Effector memory CD4-positive, alpha-beta T cell (primary cell): ENCODE results near the gene NIPA2.

Source experiments
- DNase-seq, 3 donors: peaks; one replicate each; pipeline ENCODE4 v3.0.0-alpha.2; 2020
- H3K27ac ChIP-seq: 2 replicates; pipeline ENCODE4 v1.7.0; 2013; ENCODE audit warnings: mild to moderate bottlenecking, low read length, moderate library complexity; ENCODE audit not compliant: insufficient read depth, poor library complexity, severe bottlenecking
- H3K27me3 ChIP-seq: replicated peaks from 2 replicates; pipeline ENCODE4 v1.7.0; 2013; ENCODE audit warnings: mild to moderate bottlenecking, low read length; ENCODE audit not compliant: insufficient read depth, control insufficient read depth, poor library complexity, severe bottlenecking
- H3K36me3 ChIP-seq: 2 replicates; pipeline ENCODE4 v1.7.0; 2013; ENCODE audit warnings: mild to moderate bottlenecking, low read length, moderate library complexity; ENCODE audit not compliant: control insufficient read depth, insufficient read depth
- H3K4me1 ChIP-seq: 2 replicates; pipeline ENCODE4 v1.7.0; 2013; ENCODE audit warnings: low read length, mild to moderate bottlenecking; ENCODE audit not compliant: control insufficient read depth, insufficient read depth, poor library complexity, severe bottlenecking
- H3K4me3 ChIP-seq: 2 replicates; pipeline ENCODE4 v1.7.0; 2013; ENCODE audit warnings: low read length, low read depth, mild to moderate bottlenecking; ENCODE audit not compliant: insufficient read depth, poor library complexity, severe bottlenecking
- H3K9me3 ChIP-seq: 2 replicates; pipeline ENCODE4 v1.7.0; 2013; ENCODE audit warnings: mild to moderate bottlenecking, low read length, moderate library complexity; ENCODE audit not compliant: control insufficient read depth

Gene NIPA2

GRCh38 chr15:22808240-22808639 is 30.2 kb upstream of the NIPA2 start:
- Histone ChIP-seq H3K9me3 (no peaks in the 10 kb centered on the region), H3K36me3 (peaks cover 5% of the 10 kb centered on the region)
- no peak for DNase-seq

GRCh38 chr15:22808761-22809280 is 29.6 kb upstream of the NIPA2 start:
- H3K9me3 ChIP-seq: no peaks in the 10 kb centered on the region
- H3K4me3 ChIP-seq: no peak overlapping the region
- no peaks in the 10 kb centered on the region for H3K4me1 ChIP-seq
- no peak for DNase-seq
- peaks cover 5% of the 10 kb centered on the region for H3K36me3 ChIP-seq
- H3K27ac ChIP-seq: no peak overlapping the region
- no peaks in the 10 kb centered on the region for H3K27me3 ChIP-seq

More at GRCh38 chr15:22808240-22808639, 30.2 kb upstream of the NIPA2 start:
- Histone ChIP-seq H3K27me3 (no peaks in the 10 kb centered on the region), H3K4me3 (no peak overlapping the region), H3K27ac (no peak overlapping the region), H3K4me1 (no peaks in the 10 kb centered on the region)

- H3K9me3 ChIP-seq: no peaks in the 10 kb centered on the region
- no peaks in the 10 kb centered on the region for H3K27me3 ChIP-seq
- no peak for DNase-seq
- peaks cover 5% of the 10 kb centered on the region for H3K36me3 ChIP-seq
- H3K4me1 ChIP-seq: no peaks in the 10 kb centered on the region
- H3K4me3 ChIP-seq: no peak overlapping the region
- no peak overlapping the region for H3K27ac ChIP-seq
Observed at GRCh38 chr15:22810033-22810852, 28.2 kb upstream of the NIPA2 start.

GRCh38 chr15:22810853-22811338 is 27.6 kb upstream of the NIPA2 start:
- Histone ChIP-seq H3K4me3 (no peak overlapping the region), H3K27ac (no peak overlapping the region), H3K36me3 (peaks cover 5% of the 10 kb centered on the region), H3K9me3 (no peaks in the 10 kb centered on the region), H3K27me3 (no peaks in the 10 kb centered on the region), H3K4me1 (no peaks in the 10 kb centered on the region)
- no peak for DNase-seq

GRCh38 chr15:22811640-22812039 is 26.8 kb upstream of the NIPA2 start:
- no peak for DNase-seq
- Histone ChIP-seq H3K36me3 (peaks cover 5% of the 10 kb centered on the region), H3K4me1 (no peaks in the 10 kb centered on the region), H3K9me3 (no peaks in the 10 kb centered on the region), H3K27me3 (no peaks in the 10 kb centered on the region), H3K27ac (no peak overlapping the region), H3K4me3 (no peak overlapping the region)

- H3K4me1 ChIP-seq: no peaks in the 10 kb centered on the region
- H3K27ac ChIP-seq: no peak overlapping the region
- peaks cover 3% of the 10 kb centered on the region for H3K36me3 ChIP-seq
- no peak overlapping the region for H3K4me3 ChIP-seq
- DNase-seq: no peak
- no peaks in the 10 kb centered on the region for H3K9me3 ChIP-seq
- H3K27me3 ChIP-seq: no peaks in the 10 kb centered on the region
Observed at GRCh38 chr15:22813844-22814243, 24.6 kb upstream of the NIPA2 start.

- Histone ChIP-seq H3K9me3 (no peaks in the 10 kb centered on the region), H3K27me3 (no peaks in the 10 kb centered on the region), H3K36me3 (peaks cover 10% of the 10 kb centered on the region), H3K27ac (no peak overlapping the region), H3K4me3 (no peak overlapping the region), H3K4me1 (no peaks in the 10 kb centered on the region)
- DNase-seq: no peak
Observed at GRCh38 chr15:22815766-22816165, 22.7 kb upstream of the NIPA2 start.

GRCh38 chr15:22819651-22820050 is 18.8 kb upstream of the NIPA2 start:
- no peak for DNase-seq
- Histone ChIP-seq H3K9me3 (no peaks in the 10 kb centered on the region), H3K27me3 (no peaks in the 10 kb centered on the region)

GRCh38 chr15:22823495-22824128 is 14.9 kb upstream of the NIPA2 start:
- H3K36me3 ChIP-seq: peaks cover 33% of the 10 kb centered on the region
- DNase-seq: no peak

More at GRCh38 chr15:22819651-22820050, 18.8 kb upstream of the NIPA2 start:
- Histone ChIP-seq H3K4me1 (no peaks in the 10 kb centered on the region), H3K36me3 (peaks cover 27% of the 10 kb centered on the region), H3K27ac (no peak overlapping the region), H3K4me3 (no peak overlapping the region)

GRCh38 chr15:22827125-22827524 is 11.3 kb upstream of the NIPA2 start:
- H3K27ac ChIP-seq: no peak overlapping the region
- peaks cover 16% of the 10 kb centered on the region for H3K36me3 ChIP-seq
- no peak overlapping the region for H3K4me3 ChIP-seq
- H3K27me3 ChIP-seq: no peaks in the 10 kb centered on the region
- DNase-seq: no peak
- H3K4me1 ChIP-seq: no peaks in the 10 kb centered on the region
- no peaks in the 10 kb centered on the region for H3K9me3 ChIP-seq

More at GRCh38 chr15:22823495-22824128, 14.9 kb upstream of the NIPA2 start:
- H3K27ac ChIP-seq: no peak overlapping the region
- H3K27me3 ChIP-seq: no peaks in the 10 kb centered on the region
- H3K4me3 ChIP-seq: no peak overlapping the region
- H3K9me3 ChIP-seq: no peaks in the 10 kb centered on the region
- no peaks in the 10 kb centered on the region for H3K4me1 ChIP-seq
